OCI-LY7 (cell line): ENCODE data around the gene SLC27A5. TPM values are rescaled to one million over a fixed set of nuclear protein-coding genes. Genes with fewer than 3 reads are reported as not detected.
A peak's percentile ranks its signal among the peaks of the same experiment; 100 is the strongest.

Source experiments
- BruUV-seq: library from RNA; stranded (reverse); fragments of 400-500 nt; replicated peaks from 2 replicates; lab custom pipeline; 2021; lab: Mats Ljungman, UMichigan
- CTCF ChIA-PET: fragments of 300-600 bp; sonication (Branson Sonifier 250); formaldehyde crosslinking; loops from one replicate; lab custom pipeline; 2022; ENCODE audit warnings: antibody characterized with exemption; ENCODE audit not compliant: unreplicated experiment; lab: Charles Lee
- POLR2A ChIA-PET: fragments of 300-600 bp; sonication (Branson Sonifier 250); formaldehyde crosslinking; loops from one replicate; lab custom pipeline; 2022; ENCODE audit warnings: antibody characterized with exemption; lab: Charles Lee
- DNase-seq: peaks from one replicate; pipeline ENCODE4 v3.0.0-alpha.2; 2015; ENCODE audit warnings: low spot score
- H2AFZ ChIP-seq: fragments of 200-600 bp; sonication (generic), shearing (Covaris generic); 2 replicates; pipeline ENCODE4 v1.6.1; 2014; ENCODE audit warnings: mild to moderate bottlenecking, antibody characterized with exemption, low read length, moderate library complexity
- H3K27ac ChIP-seq: fragments of 200-600 bp; sonication (generic); 2 replicates; pipeline ENCODE4 v1.5.1; 2014; ENCODE audit warnings: mixed run types, low read depth, mild to moderate bottlenecking, moderate library complexity, low read length, inconsistent platforms; ENCODE audit not compliant: poor library complexity, severe bottlenecking
- H3K36me3 ChIP-seq: fragments of 200-600 bp; sonication (generic); 2 replicates; pipeline ENCODE4 v1.6.1; 2014; ENCODE audit warnings: mild to moderate bottlenecking, antibody characterized with exemption, low read length, moderate library complexity, mixed read lengths; ENCODE audit not compliant: insufficient read depth
- H3K4me1 ChIP-seq: fragments of 200-600 bp; sonication (generic); 2 replicates; pipeline ENCODE4 v1.5.1; 2014; ENCODE audit warnings: mild to moderate bottlenecking, low read length; ENCODE audit not compliant: insufficient read depth, poor library complexity, severe bottlenecking
- H3K4me2 ChIP-seq: fragments of 200-600 bp; sonication (generic); 2 replicates; pipeline ENCODE4 v1.6.1; 2014; ENCODE audit warnings: mild to moderate bottlenecking, low read length
- H3K4me3 ChIP-seq: fragments of 200-600 bp; sonication (generic); 2 replicates; pipeline ENCODE4 v1.5.1; 2014; ENCODE audit warnings: mild to moderate bottlenecking, low read depth, low read length; ENCODE audit not compliant: poor library complexity, severe bottlenecking
- H3K79me2 ChIP-seq: fragments of 200-600 bp; sonication (generic); 2 replicates; pipeline ENCODE4 v1.6.1; 2016; ENCODE audit warnings: low read depth, mild to moderate bottlenecking, low read length, moderate library complexity, mixed read lengths; ENCODE audit not compliant: insufficient read depth
- H3K9me2 ChIP-seq: fragments of 200-600 bp; sonication (generic); 2 replicates; pipeline ENCODE4 v1.6.1; 2016; ENCODE audit warnings: mild to moderate bottlenecking, low read length, mixed read lengths; ENCODE audit not compliant: insufficient read depth
- H3K9me3 ChIP-seq: fragments of 200-600 bp; sonication (generic); 2 replicates; pipeline ENCODE4 v1.6.1; 2014; ENCODE audit warnings: mild to moderate bottlenecking, mixed run types, low read length, mixed read lengths
- H4K20me1 ChIP-seq: fragments of 200-600 bp; sonication (generic); 2 replicates; pipeline ENCODE4 v1.6.1; 2014; ENCODE audit warnings: mild to moderate bottlenecking, antibody characterized with exemption, low read length, moderate library complexity, mixed read lengths; ENCODE audit not compliant: insufficient read depth
- EZH2phosphoT487 ChIP-seq: fragments of 200-600 bp; sonication (generic); IDR thresholded peaks from 2 replicates; pipeline ENCODE4 v1.6.1; 2018; ENCODE audit warnings: low read depth, borderline replicate concordance, mild to moderate bottlenecking, mixed run types, antibody characterized with exemption, low read length, moderate library complexity, mixed read lengths
- intact Hi-C: fragments of 100-400 bp; cut with micrococcal nuclease; formaldehyde crosslinking; loops from one replicate; pipeline ENCODE4 v1.10.0; 2022; ENCODE audit not compliant: unreplicated experiment
- total RNA-seq, 2 experiments: library from RNA; depleted of rRNA in 1 of 2; stranded (reverse); fragments of >200 nt in 1 of 2; shearing (Covaris generic) in 1 of 2; gene quantifications; 2 replicates each; pipeline ENCODE4 v1.2.3, GENCODE V29; 2014 to 2022
- TF ChIP-seq, protein P1 (sequence below): fragments of 200-600 bp; sonication (generic); conservative IDR thresholded peaks from 2 replicates; pipeline ENCODE4 v1.5.1; 2014; ENCODE audit warnings: mild to moderate bottlenecking, antibody characterized with exemption, low read length, moderate library complexity, mixed read lengths

SLC27A5 gene
- total RNA-seq, 2 experiments from 2014 or later: 28.0 to 29.8 TPM

GRCh38 chr19:58560007-58560887, 48.5 kb upstream of the SLC27A5 start:
- Histone ChIP-seq H3K27ac (peak overlapping the region; percentile 89), H3K4me2 (peak overlapping the region; percentile 80), H3K36me3 (peaks cover 30% of the 10 kb centered on the region), H4K20me1 (no peaks in the 10 kb centered on the region), H3K79me2 (peaks cover 21% of the 10 kb centered on the region), H2AFZ (no peak overlapping the region), H3K4me1 (peaks cover 42% of the 10 kb centered on the region), H3K4me3 (peak overlapping the region; percentile 88), H3K9me2 (no peaks in the 10 kb centered on the region), H3K9me3 (no peaks in the 10 kb centered on the region)
- no peak for TF ChIP-seq EZH2phosphoT487
- TF ChIP-seq, protein P1, sequence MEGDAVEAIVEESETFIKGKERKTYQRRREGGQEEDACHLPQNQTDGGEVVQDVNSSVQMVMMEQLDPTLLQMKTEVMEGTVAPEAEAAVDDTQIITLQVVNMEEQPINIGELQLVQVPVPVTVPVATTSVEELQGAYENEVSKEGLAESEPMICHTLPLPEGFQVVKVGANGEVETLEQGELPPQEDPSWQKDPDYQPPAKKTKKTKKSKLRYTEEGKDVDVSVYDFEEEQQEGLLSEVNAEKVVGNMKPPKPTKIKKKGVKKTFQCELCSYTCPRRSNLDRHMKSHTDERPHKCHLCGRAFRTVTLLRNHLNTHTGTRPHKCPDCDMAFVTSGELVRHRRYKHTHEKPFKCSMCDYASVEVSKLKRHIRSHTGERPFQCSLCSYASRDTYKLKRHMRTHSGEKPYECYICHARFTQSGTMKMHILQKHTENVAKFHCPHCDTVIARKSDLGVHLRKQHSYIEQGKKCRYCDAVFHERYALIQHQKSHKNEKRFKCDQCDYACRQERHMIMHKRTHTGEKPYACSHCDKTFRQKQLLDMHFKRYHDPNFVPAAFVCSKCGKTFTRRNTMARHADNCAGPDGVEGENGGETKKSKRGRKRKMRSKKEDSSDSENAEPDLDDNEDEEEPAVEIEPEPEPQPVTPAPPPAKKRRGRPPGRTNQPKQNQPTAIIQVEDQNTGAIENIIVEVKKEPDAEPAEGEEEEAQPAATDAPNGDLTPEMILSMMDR: no peak
- ChIA-PET POLR2A (interaction anchor here (1.0 kb wide), 1 partner anchor 19 kb away, joined by 3 read pairs; no protein-coding TSS in a partner anchor), CTCF (no interaction called here)
- intact Hi-C loops: no loop called here
- TSS peak; percentile 63 for BruUV-seq
- no peak for DNase-seq

- Histone ChIP-seq H3K9me2 (no peaks in the 10 kb centered on the region), H3K9me3 (no peaks in the 10 kb centered on the region), H2AFZ (no peak overlapping the region)
Observed at GRCh38 chr19:58559275-58560006, 47.6 kb upstream of the SLC27A5 start.

More at GRCh38 chr19:58559275-58560006, 47.6 kb upstream of the SLC27A5 start:
- peak overlapping the region; percentile 88 for H3K4me3 ChIP-seq
- peak; percentile 93 for DNase-seq
- CTCF ChIA-PET: no interaction called here
- H3K36me3 ChIP-seq: peaks cover 34% of the 10 kb centered on the region
- H3K4me2 ChIP-seq: peak overlapping the region; percentile 80
- no peak for TF ChIP-seq EZH2phosphoT487
- TF ChIP-seq, protein P1: no peak
- peaks cover 44% of the 10 kb centered on the region for H3K4me1 ChIP-seq
- peaks cover 22% of the 10 kb centered on the region for H3K79me2 ChIP-seq
- intact Hi-C loops: loop anchor here (1.0 kb wide), 3 partner anchors 14 to 41 kb away; partner anchors contain the start of genes MZF1 and TRIM28
- no TSS peak for BruUV-seq
- peak overlapping the region; percentile 89 for H3K27ac ChIP-seq
- H4K20me1 ChIP-seq: no peaks in the 10 kb centered on the region
- POLR2A ChIA-PET: interaction anchor here (0.6 to 1.0 kb wide), 2 partner anchors 20 to 30 kb away, joined by 3 read pairs; no protein-coding TSS in a partner anchor
